ENCODE measurements around the gene CBR4.
"Not testable (repeated sequence)": the region's sequence is repeated elsewhere in the genome, so short reads cannot be mapped to it uniquely, and the experiment has no call there.

CBR4 gene

GRCh38 chr4:168999809-169000208 lies 10.2 kb downstream of the CBR4 start:
- CTCF ChIA-PET, result interaction anchor here (1.0 to 3.8 kb wide), 5 partner anchors 10 to 486 kb away, joined by 3 to 15 read pairs (median 3); partner anchors contain the start of gene CBR4
- POLR2A ChIA-PET, result no interaction called here
- TF ChIP-seq CTCF (IDR thresholded peaks at IDR 0.05; ENCODE audit: control extremely low read depth, extremely low read depth, low read depth, missing control alignments), result no peak
- DNase-seq (ENCODE audit: extremely low spot score), result no peak

- ChIA-PET POLR2A (no interaction called here), CTCF (interaction anchor here (1.1 to 3.8 kb wide), 3 partner anchors 8 to 75 kb away, joined by 4 to 15 read pairs (median 13); partner anchors contain the start of gene CBR4)
- TF ChIP-seq CTCF (IDR thresholded peaks at IDR 0.05; ENCODE audit: control extremely low read depth, extremely low read depth, low read depth, missing control alignments), result no peak
- no peak for DNase-seq (ENCODE audit: extremely low spot score)
These were observed 11.5 kb downstream of the CBR4 start for GRCh38 chr4:168998596-168998995.

GRCh38 chr4:168995537-168996295 lies 14.3 kb downstream of the CBR4 start:
- no peak for TF ChIP-seq CTCF (IDR thresholded peaks at IDR 0.05; ENCODE audit: control extremely low read depth, extremely low read depth, low read depth, missing control alignments)
- POLR2A ChIA-PET, result no interaction called here
- no peak for DNase-seq (ENCODE audit: extremely low spot score)
- CTCF ChIA-PET, result interaction anchor here (1.1 to 3.3 kb wide), 8 partner anchors 10 to 564 kb away, joined by 3 to 13 read pairs (median 6); partner anchors contain the start of gene CBR4

GRCh38 chr4:168994958-168995357 lies 15.1 kb downstream of the CBR4 start:
- POLR2A ChIA-PET, result no interaction called here
- CTCF ChIA-PET, result no interaction called here
- no peak for DNase-seq (ENCODE audit: extremely low spot score)
- TF ChIP-seq CTCF (IDR thresholded peaks at IDR 0.05; ENCODE audit: control extremely low read depth, extremely low read depth, low read depth, missing control alignments), result no peak

GRCh38 chr4:168993714-168994510 lies 16.1 kb downstream of the CBR4 start:
- DNase-seq (ENCODE audit: extremely low spot score), result no peak
- ChIA-PET POLR2A (no interaction called here), CTCF (interaction anchor here (1.2 kb wide), 1 partner anchor 12 kb away, joined by 3 read pairs; no protein-coding TSS in a partner anchor)
- TF ChIP-seq CTCF (IDR thresholded peaks at IDR 0.05; ENCODE audit: control extremely low read depth, extremely low read depth, low read depth, missing control alignments), result no peak

GRCh38 chr4:168992952-168993482 lies 17.0 kb downstream of the CBR4 start:
- POLR2A ChIA-PET; DNase-seq (ENCODE audit: extremely low spot score): not testable (repeated sequence)
- CTCF ChIA-PET, result interaction anchor here (1.2 kb wide), 1 partner anchor 12 kb away, joined by 3 read pairs; no protein-coding TSS in a partner anchor
